ENCODE measurements around the gene APOBEC4.

Gene APOBEC4

GRCh38 chr1:183674339-183674738 lies 21.2 kb upstream of the APOBEC4 start:
- DNase-seq: no peak

GRCh38 chr1:183673605-183674323 lies 20.6 kb upstream of the APOBEC4 start:
- no peak for DNase-seq

- no peak for DNase-seq
These were observed 17.1 kb upstream of the APOBEC4 start for GRCh38 chr1:183670169-183670568.

- no peak for DNase-seq
These were observed 3.2 kb upstream of the APOBEC4 start for GRCh38 chr1:183656355-183656754.

- DNase-seq: peak; percentile 73
These were observed 2.5 kb upstream of the APOBEC4 start for GRCh38 chr1:183655562-183656075.

DNA sequence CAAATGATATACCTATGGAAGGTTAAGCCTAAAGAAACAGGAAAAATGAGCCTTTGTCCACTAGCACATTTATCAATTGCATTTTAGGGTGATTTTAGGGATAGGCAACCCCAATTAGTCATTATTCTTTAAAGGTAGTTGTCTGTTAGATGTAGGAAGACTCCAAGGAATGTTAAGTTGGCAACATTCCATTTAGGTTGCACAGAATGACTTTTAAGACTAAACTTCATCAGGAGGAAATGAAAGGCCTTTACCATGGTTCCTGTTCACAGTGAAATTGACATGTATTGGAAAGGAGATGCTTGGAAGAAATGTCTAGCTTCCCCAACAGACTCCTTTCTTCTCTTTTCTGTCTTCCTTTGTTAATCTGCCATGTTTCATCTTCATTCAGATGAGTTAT lies 1.6 kb upstream of the APOBEC4 start:
- no peak for DNase-seq

DNA sequence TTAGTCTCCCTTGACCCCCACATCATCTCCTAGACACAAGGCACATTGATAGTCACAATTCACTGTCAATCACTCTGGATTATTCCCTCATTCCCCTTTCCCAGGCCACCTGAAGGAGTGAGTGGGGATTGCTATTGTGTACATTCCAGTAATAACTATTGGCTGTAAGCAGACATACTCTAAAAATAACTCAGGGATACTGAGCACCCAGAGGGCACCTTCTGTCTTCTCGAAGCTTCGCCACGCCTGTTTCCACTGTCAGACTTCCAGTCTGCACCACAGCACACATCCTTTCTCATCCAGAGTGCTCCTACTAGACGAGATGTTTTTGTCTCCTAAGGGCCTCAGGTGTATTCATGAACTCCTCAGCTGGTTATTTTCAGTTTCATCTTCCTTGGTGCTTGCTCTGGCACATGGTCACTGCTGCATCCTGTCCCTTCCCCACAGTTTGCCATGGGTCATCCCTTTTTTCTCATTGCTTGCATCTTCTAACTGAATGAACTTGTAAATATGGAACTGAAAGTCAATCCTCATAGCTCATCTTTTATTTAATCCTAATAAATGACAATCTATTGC lies 848 bp upstream of the APOBEC4 start:
- DNase-seq: no peak

- DNase-seq: no peak
These were observed 312 bp upstream of the APOBEC4 start for GRCh38 chr1:183653462-183653794.

DNA sequence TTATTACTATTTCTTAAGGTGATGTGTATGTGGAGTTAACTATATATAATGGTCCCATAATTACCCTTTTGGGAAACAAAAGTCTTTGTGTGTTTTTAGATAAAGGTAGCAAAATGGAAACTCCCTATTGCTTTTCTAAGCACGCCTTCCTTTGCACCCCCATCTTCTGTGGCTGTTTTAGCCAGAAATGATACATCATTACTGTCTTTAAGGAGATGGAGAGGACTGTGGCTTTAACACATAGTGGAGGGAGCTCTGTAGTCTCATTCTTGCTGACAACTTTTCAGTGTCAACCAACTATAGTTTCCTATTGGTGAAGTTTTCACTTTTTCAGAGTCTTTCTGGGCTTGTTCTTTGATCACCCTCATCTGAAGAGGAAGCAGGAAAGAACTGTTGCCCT lies 1.0 kb downstream of the APOBEC4 start:
- peak; percentile 6 for DNase-seq

- DNase-seq: no peak
These were observed 1.5 kb downstream of the APOBEC4 start for GRCh38 chr1:183651612-183652011.

- no peak for DNase-seq
These were observed 5.1 kb downstream of the APOBEC4 start for GRCh38 chr1:183648042-183648441.

DNA sequence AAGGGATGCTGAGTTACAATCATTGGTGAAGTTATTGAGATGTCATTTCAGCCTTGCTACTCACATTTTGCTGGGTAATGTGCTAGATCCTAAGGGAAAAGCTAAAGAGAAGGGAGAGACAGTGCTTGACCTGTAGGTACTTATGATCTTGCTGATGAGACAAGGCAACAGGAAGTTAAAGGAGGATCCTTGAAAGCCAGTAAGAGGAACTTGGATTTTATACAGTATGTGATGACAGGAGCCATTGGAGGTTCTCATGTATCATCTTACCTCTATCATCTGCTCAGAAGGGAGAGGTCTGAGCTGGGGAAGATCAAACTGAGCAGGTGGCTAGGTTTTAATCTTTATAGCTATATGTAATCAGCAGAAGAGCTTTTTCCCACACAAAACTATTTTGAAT lies 6.3 kb downstream of the APOBEC4 start:
- DNase-seq: no peak

- DNase-seq: no peak
These were observed 7.6 kb downstream of the APOBEC4 start for GRCh38 chr1:183645531-183645930.

DNA sequence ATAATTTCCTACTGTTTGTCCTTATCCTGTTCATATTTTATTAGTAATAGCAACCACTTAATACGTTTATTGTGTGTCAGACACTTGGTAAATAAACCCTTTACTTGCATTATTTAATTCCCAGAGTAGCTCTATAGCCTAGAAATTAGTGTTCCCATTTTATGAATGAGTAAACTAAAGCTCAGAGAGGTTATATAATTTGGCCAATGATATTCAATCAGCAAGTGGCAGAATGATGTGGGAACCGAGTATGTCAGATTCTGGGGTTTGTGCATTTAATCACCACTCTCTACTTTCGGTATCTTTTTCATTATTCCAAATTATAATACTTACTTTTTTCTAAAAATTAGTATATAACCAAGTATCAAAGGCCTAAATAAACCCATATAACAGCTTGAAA lies 10.9 kb downstream of the APOBEC4 start:
- no peak for DNase-seq

DNA sequence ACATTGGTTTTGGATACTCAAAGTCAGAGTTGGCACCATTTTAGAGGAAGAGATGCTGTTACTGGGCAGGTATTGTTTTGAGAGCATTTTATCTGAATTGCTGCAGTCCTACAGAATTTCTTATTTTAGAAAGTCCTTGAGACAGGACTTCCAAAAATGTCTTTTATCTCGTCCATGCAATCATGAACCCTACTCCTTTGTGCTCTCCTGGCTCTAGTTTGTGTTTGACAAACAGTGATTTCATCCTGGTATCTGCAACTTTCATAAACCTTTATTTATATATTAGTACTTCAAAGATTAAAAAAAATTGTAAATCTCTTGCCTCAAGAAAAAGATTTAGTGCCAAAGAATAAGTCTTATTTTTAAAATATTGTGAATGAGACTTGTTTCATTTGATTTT lies 12.9 kb downstream of the APOBEC4 start:
- no peak for DNase-seq

GRCh38 chr1:183638649-183639387 lies 14.3 kb downstream of the APOBEC4 start:
- DNase-seq: no peak

GRCh38 chr1:183636783-183637182 lies 16.3 kb downstream of the APOBEC4 start:
- DNase-seq: no peak

DNA sequence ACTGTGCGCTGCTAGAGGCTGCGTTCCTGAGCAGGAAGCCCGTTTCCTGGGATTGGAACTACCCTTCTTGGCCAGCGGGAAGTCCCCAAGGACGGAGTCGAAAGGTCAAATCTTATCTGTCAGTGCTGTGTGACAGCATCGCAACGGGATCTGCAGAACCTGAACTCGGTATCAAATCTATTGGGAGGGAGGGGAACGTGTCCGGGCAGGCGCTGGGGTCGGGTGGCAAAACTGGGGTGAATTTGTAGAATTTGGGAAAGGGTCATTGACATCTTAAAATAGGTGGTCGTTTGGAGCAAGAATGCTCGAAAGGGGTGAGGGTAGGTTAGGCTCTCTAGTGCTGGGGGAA lies 16.8 kb downstream of the APOBEC4 start:
- DNase-seq: no peak

DNA sequence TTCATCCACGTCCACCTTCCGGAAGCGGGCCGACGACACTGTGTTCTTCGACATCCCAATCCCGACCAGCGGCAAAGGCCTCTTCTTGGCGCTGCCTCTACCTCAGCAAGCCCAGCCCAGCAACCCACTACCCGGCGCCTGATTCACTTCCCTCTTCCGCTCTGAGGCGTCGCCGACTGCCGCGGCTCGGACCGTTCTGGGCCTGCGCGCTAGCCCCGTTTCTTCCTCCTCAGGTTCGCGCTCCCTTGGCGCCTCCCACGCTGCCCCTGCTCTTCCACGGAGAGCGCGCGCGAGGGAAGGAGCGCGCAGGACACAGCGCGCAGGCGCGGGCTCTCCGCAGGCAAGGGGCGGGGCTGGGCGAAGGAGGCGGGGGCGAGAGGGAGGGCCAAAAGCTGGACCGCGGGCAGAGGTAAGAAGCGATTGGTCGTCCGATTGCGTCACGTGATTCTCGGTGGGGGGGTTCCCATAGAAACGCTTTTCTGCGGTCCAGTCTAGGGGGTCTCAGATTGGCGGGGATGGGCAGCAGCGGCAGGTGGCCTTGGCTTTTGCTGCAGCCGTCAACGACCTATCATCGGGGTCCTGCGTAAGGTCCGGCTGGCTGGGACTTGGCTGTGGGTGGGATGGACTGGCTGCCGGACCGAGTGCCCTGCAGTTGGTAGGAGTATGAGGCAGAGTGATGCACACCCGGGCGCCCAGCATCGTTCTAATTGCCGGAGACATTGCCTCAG lies 17.3 kb downstream of the APOBEC4 start, which contains the start of gene ARPC5:
TSS of gene ARPC5 (minus strand) at position 178 of the 728 bp plus-strand sequence. CDS start at position 54, 124 bp downstream.
- DNase-seq: peak; percentile 98

GRCh38 chr1:183635099-183635605 lies 18.0 kb downstream of the APOBEC4 start:
- DNase-seq: peak; percentile 64

GRCh38 chr1:183634429-183635065 lies 18.6 kb downstream of the APOBEC4 start:
- DNase-seq: no peak

GRCh38 chr1:183633676-183634343 lies 19.3 kb downstream of the APOBEC4 start:
- peak; percentile 42 for DNase-seq
